ENCODE measurements around the gene AKR1C2. TPM values are rescaled to one million over a fixed set of nuclear protein-coding genes. Genes with fewer than 3 reads are reported as not detected.
"Not testable (repeated sequence)": the region's sequence is repeated elsewhere in the genome, so short reads cannot be mapped to it uniquely, and the experiment has no call there.

AKR1C2 gene
- total RNA-seq = 39.5 TPM

GRCh38 chr10:5003127-5004029 is at the start of gene AKR1C2:
AKR1C2 (minus strand) TSS chr10:5003857; CDS start chr10:5003835, 22 bp downstream.
- not testable (repeated sequence) for DNase-seq (ENCODE audit: low spot score in 2 of 2)
- FAIRE-seq = peak; percentile 8

- not testable (repeated sequence) for FAIRE-seq
These were observed 49.4 kb upstream of the AKR1C2 start for GRCh38 chr10:5052951-5053500.

DNA sequence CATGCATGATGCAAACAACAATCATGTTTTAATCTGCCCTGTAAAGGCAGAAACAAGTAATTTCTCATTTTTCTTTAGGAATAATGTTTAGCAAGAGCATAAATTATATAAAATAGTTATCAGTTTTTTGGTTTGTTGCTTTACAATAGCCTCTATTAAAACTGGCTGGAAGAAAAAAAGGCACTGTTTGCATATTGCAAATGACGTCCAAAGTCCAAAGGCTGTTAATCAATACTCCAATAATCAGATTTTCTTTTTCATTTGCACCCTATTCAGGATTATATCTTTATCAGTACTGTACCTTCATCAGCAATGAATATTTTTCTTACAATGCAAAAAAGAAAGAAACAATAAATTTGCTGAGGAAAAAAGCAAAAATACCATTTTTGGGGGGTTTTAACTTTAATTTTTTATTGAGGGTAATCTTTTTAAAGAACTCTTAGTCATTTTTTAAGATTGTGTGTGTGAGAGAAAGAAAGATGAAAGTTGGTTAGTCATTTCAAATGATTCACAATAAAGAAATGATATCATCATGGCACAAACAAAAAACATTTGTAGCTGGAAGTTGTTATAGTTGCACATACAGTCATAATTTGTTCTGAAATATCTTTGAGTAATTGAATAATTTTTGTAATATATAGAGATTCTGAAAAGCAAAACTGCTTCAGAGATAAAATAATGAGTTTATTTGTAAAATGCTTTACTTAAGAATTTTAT is 44.4 kb upstream of the AKR1C2 start:
- FAIRE-seq = no peak
- DNase-seq (ENCODE audit: low spot score in 2 of 2) = no peak

More at GRCh38 chr10:5052951-5053500, 49.4 kb upstream of the AKR1C2 start:
- DNase-seq (ENCODE audit: low spot score in 2 of 2) = not testable (repeated sequence)

DNA sequence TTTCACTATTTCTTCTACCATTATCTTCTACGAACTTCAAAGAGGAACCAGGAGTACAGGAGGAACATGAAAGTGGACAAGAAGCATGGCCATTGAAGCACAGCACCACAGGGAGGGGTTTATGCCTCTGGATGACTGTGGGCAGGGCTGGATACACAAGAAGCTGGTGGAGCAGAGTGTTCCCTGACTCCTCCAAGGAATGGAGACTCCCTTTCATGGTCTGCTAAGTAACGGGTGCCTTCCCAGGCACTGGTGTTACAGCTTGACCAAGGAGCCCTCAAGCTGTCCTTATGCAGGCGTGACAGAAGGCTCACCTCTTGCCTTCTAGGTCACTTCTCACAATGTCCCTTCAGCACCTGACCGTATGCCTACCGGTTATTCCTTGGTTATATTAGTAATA is 43.4 kb upstream of the AKR1C2 start:
- DNase-seq (ENCODE audit: low spot score in 2 of 2); FAIRE-seq: not testable (repeated sequence)

DNA sequence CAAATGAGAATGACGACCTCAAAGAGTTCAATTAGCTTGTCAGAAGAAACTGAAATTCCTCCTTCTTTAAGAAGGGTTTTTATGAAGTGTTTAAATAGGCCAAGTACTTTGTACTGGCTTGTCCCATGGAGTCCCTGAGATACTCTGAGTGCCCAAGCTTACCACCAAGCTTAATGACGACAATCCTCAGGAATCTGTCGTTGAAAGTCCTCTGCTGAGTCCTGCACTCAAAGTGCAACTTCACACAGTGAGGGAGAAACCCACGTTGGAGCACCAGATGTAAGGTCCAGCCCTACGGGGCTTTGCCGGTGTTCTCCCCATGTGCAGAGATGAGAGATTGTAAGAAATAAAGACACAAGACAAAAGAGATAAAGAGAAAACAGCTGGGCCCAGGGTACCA is 42.8 kb upstream of the AKR1C2 start:
- no peak for DNase-seq (ENCODE audit: low spot score in 2 of 2)
- no peak for FAIRE-seq

DNA sequence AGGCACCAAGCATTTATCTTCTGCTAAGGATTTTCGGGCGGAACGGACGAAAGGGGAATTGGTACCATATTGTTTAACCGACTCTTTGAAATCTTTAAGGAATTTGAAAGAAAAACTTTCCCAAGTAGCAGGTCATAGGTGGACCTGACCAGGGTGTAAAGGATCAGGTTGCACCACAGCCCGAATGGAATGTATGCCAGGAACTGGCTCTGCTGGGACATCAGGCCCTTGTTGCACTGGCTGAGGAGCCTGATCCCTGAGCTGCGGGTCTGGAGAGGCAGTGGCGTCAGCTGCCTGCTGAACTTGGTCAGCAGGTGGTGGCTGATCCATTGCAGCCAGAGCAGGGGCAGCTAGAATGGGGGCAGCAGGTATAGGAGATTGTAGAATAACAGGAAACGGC is 41.4 kb upstream of the AKR1C2 start:
- FAIRE-seq = no peak
- DNase-seq (ENCODE audit: low spot score in 2 of 2) = no peak

DNA sequence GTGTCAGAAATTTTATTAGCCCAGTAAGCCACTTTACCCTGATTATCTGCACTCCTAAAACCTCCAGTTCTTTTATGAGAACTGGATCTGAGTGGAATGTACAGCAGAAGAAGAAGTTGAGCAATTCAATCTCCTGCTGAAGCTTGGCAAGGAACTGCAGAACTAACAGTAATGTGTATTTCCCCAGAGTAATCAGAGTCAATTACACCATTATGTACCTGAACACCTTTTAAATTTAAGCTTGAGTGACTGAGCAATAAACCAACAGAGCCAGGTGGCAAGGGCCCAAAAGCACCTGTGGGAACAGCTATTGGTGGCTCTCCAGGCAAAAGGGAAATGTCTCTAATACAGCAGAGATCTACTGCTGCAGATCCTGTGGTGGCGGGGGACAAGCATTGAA is 40.1 kb upstream of the AKR1C2 start:
- FAIRE-seq = no peak
- no peak for DNase-seq (ENCODE audit: low spot score in 2 of 2)

- FAIRE-seq (no peak), DNase-seq (ENCODE audit: low spot score in 2 of 2) (no peak)
These were observed 39.3 kb upstream of the AKR1C2 start for GRCh38 chr10:5042922-5043321.

DNA sequence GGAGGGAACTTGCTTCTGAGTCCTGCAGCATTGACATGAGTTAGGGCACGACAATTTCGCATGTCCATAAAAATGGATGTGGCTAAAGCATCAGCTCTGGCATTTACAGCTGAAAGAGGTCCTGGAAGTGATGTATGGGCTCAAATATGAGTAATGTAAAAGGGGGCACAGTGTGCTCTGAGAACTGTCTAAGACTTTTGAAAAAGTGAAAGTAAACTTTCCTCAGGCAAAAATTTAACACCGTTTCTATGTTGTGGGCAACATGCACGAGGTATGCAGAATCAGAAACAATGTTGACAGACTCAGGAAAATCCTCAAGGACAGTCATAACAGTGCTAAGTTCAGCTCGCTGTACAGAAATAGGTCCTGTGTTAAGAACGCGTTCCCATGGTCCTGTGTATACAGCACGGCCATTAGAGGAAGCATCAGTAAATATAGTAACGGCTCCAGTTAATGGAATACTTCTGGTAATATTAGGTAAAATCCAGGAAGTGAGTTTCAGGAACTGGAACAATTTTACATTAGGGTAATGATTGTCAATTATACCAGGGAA is 37.9 kb upstream of the AKR1C2 start:
- DNase-seq (ENCODE audit: low spot score in 2 of 2) (no peak), FAIRE-seq (no peak)

DNA sequence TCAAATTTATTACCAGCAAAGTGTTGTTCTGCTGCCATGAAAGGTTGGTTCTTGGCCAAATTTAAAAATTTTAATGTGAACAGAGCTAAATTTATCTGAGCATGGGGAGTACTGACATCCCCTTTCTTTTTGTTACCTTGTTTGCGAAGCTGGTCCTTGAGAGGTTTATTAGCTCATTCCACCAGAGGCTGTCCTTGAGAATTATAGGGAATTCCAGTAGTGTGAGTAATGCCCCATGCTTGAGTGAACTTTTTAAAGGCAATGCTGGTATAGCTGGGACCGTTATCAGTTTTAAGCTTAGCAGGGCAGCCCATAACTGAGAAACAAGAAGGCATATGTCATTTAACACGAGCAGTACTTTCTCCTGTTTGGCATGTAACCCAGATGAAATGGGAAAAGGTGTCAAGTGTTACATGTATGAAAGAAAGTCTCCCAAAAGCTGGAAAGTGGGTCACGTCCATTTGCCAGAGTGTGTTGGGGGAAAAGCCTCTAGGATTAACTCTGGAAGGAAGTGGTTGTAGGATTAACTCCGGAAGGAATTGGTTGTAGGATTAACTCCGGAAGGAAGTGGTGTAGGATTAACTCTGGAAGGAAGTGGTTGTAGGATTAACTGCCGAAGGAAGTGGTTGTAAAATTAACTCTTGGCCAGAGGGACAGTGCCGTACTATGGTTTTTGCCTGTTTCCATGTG is 37.3 kb upstream of the AKR1C2 start:
- no peak for DNase-seq (ENCODE audit: low spot score in 2 of 2)
- no peak for FAIRE-seq

- no peak for DNase-seq (ENCODE audit: low spot score in 2 of 2)
- no peak for FAIRE-seq
These were observed 36.5 kb upstream of the AKR1C2 start for GRCh38 chr10:5040010-5040673.

DNA sequence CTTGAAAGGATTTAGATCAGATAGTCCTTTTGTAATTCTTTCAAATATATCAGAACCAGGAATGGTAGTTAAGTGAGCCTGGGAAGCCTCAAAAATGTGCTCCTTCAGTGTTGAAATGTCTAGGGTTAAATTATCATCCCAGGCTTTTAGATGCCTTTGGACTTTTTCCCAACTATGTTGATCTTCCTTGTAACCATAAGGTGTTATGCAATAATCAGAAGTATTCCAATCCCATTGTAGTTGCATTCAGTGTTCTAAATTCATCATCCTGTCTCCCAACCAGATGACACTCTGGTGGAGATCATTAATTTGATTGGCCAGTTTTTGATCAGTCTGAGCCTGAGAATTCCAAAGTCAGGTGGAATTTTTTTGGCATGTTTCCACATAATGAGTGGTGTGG is 35.1 kb upstream of the AKR1C2 start:
- DNase-seq (ENCODE audit: low spot score in 2 of 2) = no peak
- FAIRE-seq = no peak

DNA sequence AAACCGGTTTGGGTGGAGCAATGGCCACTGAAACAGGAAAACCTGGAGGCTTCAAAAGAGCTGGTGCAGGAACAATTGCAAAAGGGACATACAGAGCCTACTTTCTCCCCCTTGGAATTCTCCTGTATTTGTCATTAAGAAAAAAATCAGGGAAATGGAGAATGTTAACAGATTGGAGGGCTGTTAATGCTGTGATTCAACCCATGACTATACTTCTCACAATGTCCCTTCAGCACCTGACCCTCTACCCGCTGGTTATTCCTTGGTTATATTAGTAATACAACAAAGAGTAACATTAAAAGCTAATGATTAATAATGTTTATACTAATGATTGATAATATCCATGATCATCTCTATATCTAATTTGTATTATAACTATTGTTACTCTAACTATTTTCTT is 34.4 kb upstream of the AKR1C2 start:
- FAIRE-seq (no peak), DNase-seq (ENCODE audit: low spot score in 2 of 2) (no peak)

- no peak for DNase-seq (ENCODE audit: low spot score in 2 of 2)
- no peak for FAIRE-seq
These were observed 32.9 kb upstream of the AKR1C2 start for GRCh38 chr10:5036511-5036910.

GRCh38 chr10:5035356-5035755 is 31.7 kb upstream of the AKR1C2 start:
- FAIRE-seq (no peak), DNase-seq (ENCODE audit: low spot score in 2 of 2) (no peak)

GRCh38 chr10:5034588-5034987 is 30.9 kb upstream of the AKR1C2 start:
- FAIRE-seq = no peak

DNA sequence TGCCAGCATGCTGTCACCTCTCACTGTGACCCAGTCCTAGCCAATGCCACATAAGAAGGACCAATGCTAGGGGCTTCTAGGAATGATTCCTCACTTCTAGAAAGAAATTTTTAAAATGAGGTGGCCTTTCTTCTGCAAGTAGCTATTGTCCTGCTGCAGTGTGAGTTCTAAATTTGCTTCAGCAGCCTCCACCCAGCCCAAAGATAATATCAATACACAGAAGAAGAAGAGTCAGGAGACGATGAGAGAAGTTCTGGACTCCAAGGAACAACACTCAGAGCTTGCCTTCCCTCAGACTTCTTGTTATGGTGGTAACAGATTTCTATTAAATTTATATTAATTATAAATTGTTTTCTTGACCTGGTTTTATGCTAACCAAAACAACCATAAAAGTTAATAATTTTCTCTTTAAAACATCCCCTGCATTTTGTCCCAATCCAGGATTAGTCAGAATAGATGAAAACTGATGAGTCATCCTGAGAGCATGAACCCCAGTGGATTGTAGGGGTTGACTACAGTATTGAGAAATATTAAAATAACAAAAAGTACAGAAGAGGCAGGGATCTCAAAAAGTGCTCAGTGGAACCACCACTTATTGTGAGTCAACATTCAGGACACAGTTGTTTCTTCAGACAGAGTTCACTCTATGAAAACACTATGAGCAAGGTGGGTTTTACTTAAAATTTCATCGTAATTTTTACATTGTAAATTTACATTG is 29.6 kb upstream of the AKR1C2 start:
- FAIRE-seq = no peak
- DNase-seq (ENCODE audit: low spot score in 2 of 2) = no peak

More at GRCh38 chr10:5034588-5034987, 30.9 kb upstream of the AKR1C2 start:
- no peak for DNase-seq (ENCODE audit: low spot score in 2 of 2)

- DNase-seq (ENCODE audit: low spot score in 2 of 2); FAIRE-seq: not testable (repeated sequence)
These were observed 28.8 kb upstream of the AKR1C2 start for GRCh38 chr10:5032444-5032843.

GRCh38 chr10:5031588-5031987 is 27.9 kb upstream of the AKR1C2 start:
- not testable (repeated sequence) for DNase-seq (ENCODE audit: low spot score in 2 of 2); FAIRE-seq
